Cardiac muscle cell (in vitro differentiated cells and primary cell): ENCODE measurements around the gene TM2D3. TPM values are rescaled to one million over a fixed set of nuclear protein-coding genes. Genes with fewer than 3 reads are reported as not detected.
"Not testable (repeated sequence)": the region's sequence is repeated elsewhere in the genome, so short reads cannot be mapped to it uniquely, and the experiment has no call there.

Source experiments
- DNase-seq, 2 donors: peaks; one replicate each; pipeline versions ENCODE4 v3.0.0 to v3.0.0-alpha.2; 2010 to 2017; ENCODE audit warnings: low read depth in 1 of 2, low spot score in 1 of 2
- H3K27ac ChIP-seq: fragments of 200-600 bp; sonication (generic); 2 replicates; pipeline ENCODE4 v1.5.1; 2016
- H3K27me3 ChIP-seq: fragments of 200-600 bp; sonication (generic); 2 replicates; pipeline ENCODE4 v1.6.0; 2016; ENCODE audit warnings: control low read depth
- H3K36me3 ChIP-seq: fragments of 200-600 bp; sonication (generic); 2 replicates; pipeline ENCODE4 v1.5.1; 2016; ENCODE audit warnings: control low read depth
- H3K4me1 ChIP-seq: fragments of 200-600 bp; sonication (generic); 2 replicates; pipeline ENCODE4 v1.8.1; 2017; ENCODE audit warnings: low read depth, mild to moderate bottlenecking, mixed run types
- H3K4me3 ChIP-seq: fragments of 200-600 bp; sonication (generic); 2 replicates; pipeline ENCODE4 v1.5.1; 2016; ENCODE audit warnings: mild to moderate bottlenecking
- H3K9me3 ChIP-seq: fragments of 200-600 bp; sonication (generic); 2 replicates; pipeline ENCODE4 v1.5.1; 2017; ENCODE audit warnings: low read depth, mild to moderate bottlenecking, control low read depth
- polyA plus RNA-seq: library from polyadenylated mRNA; unstranded; fragments of >200 nt; fragmentation: Nextera tagmentation; extraction: Ambion mirVana; gene quantifications from 2 replicates; pipeline ENCODE4 v1.2.1, GENCODE V29; 2016
- total RNA-seq: library from RNA; depleted of rRNA; stranded (reverse); fragments of >200 nt; gene quantifications from 2 replicates; pipeline ENCODE4 v1.2.3, GENCODE V29; 2016
- TF ChIP-seq, protein P1 (sequence below): IDR thresholded peaks from 2 replicates; pipeline ENCODE4 v1.5.1; 2012; ENCODE audit warnings: low read depth, mild to moderate bottlenecking, low read length

The TM2D3 gene
- total and polyA plus RNA-seq, 2 experiments from 2014 or later: 36.3 to 65.4 TPM

DNA sequence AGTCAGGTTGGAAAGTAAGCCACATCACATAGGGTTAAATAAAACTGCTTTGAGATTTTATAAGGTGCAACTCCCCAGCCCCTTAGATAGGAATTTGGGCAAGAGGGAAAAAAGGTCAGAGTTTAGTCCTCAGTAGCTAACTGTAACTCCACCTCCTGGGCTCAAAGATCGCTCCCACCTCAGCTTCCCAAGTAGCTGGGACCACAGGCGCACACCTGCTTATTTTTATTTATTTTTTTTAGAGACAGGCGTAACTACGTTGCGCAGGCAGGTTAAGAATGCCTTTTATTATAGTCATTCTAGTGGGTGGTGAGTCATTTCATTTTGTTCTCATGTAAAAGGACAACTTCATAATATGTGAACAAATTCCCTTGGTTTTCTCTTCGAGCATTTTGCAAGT, 14.7 kb downstream of the TM2D3 start:
- no peak overlapping the region for H3K4me3 ChIP-seq
- no peaks in the 10 kb centered on the region for H3K9me3 ChIP-seq
- no peaks in the 10 kb centered on the region for H3K27me3 ChIP-seq
- peak overlapping the region; percentile 26 for H3K27ac ChIP-seq
- DNase-seq: no peak
- peaks cover 3% of the 10 kb centered on the region for H3K4me1 ChIP-seq
- TF ChIP-seq, protein P1, sequence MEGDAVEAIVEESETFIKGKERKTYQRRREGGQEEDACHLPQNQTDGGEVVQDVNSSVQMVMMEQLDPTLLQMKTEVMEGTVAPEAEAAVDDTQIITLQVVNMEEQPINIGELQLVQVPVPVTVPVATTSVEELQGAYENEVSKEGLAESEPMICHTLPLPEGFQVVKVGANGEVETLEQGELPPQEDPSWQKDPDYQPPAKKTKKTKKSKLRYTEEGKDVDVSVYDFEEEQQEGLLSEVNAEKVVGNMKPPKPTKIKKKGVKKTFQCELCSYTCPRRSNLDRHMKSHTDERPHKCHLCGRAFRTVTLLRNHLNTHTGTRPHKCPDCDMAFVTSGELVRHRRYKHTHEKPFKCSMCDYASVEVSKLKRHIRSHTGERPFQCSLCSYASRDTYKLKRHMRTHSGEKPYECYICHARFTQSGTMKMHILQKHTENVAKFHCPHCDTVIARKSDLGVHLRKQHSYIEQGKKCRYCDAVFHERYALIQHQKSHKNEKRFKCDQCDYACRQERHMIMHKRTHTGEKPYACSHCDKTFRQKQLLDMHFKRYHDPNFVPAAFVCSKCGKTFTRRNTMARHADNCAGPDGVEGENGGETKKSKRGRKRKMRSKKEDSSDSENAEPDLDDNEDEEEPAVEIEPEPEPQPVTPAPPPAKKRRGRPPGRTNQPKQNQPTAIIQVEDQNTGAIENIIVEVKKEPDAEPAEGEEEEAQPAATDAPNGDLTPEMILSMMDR: no peak
- peaks cover 9% of the 10 kb centered on the region for H3K36me3 ChIP-seq

DNA sequence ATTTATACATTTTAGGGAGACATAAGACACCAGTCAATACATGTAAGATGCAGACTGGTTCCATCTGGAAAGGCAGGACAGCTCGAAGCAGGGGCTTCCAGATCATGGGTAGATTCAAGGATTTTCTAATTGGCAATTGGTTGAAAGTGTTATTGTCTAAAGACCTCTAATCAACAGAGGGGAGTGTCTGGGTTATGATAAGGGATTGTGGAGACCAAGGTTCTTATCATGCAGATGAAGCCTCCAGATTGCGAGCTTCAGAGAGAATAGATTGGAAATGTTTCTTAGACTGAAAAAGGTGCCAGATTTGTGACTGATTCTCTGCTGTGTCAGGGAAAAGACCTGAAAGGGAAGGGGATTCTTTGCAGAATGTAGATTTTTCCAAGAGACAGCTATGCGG, 15.1 kb downstream of the TM2D3 start:
- Histone ChIP-seq H3K9me3 (no peaks in the 10 kb centered on the region), H3K36me3 (peaks cover 4% of the 10 kb centered on the region), H3K4me3 (no peak overlapping the region), H3K27me3 (no peaks in the 10 kb centered on the region), H3K4me1 (peaks cover 3% of the 10 kb centered on the region), H3K27ac (no peak overlapping the region)
- DNase-seq: no peak
- TF ChIP-seq, protein P1: no peak

- TF ChIP-seq, protein P1: no peak
- H3K4me1 ChIP-seq: peaks cover 3% of the 10 kb centered on the region
These were observed 16.0 kb downstream of the TM2D3 start for GRCh38 chr15:101635944-101636727.

DNA sequence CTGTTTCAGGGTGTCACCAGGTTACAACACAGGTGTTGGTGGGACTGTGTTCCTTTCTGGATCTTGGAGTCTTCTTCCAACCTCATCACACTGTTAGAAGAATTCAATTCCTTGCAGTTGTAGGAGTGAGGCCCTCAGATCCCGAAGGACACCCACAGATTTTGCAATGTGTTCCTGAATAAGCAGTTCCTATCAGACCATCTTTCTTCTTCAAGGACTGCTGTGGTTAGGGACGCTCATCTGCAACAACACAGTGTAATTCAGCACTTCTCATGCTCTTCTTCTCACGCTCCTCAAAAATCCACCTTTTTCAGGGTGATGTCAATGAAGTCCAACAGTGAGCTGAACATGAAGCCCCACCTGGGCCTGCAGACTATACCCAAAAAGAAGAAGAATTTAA, 18.8 kb downstream of the TM2D3 start:
- H3K36me3 ChIP-seq: no peaks in the 10 kb centered on the region
- H3K27me3 ChIP-seq: no peaks in the 10 kb centered on the region
- no peak for DNase-seq

More at GRCh38 chr15:101635944-101636727, 16.0 kb downstream of the TM2D3 start:
- no peaks in the 10 kb centered on the region for H3K9me3 ChIP-seq
- H3K4me3 ChIP-seq: no peak overlapping the region
- H3K27me3 ChIP-seq: no peaks in the 10 kb centered on the region
- no peak overlapping the region for H3K27ac ChIP-seq
- DNase-seq: no peak
- no peaks in the 10 kb centered on the region for H3K36me3 ChIP-seq

DNA sequence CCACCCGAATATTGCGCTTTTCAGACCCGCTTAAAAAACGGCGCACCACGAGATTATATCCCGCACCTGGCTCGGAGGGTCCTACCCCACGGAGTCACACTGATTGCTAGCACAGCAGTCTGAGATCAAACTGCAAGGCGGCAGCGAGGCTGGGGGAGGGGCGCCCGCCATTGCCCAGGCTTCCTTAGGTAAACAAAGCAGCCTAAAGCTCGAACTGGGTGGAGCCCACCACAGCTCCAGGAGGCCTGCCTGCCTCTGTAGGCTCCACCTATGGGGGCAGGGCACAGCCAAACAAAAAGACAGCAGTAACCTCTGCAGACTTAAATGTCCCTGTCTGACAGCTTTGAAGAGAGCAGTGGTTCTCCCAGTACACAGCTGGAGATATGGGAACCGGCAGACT, 25.5 kb downstream of the TM2D3 start:
- H3K4me3 ChIP-seq, H3K36me3 ChIP-seq, H3K27me3 ChIP-seq, DNase-seq, H3K27ac ChIP-seq, H3K4me1 ChIP-seq, H3K9me3 ChIP-seq: not testable (repeated sequence)

More for the DNA sequence above, 18.8 kb downstream of the TM2D3 start:
- no peaks in the 10 kb centered on the region for H3K9me3 ChIP-seq
- no peak overlapping the region for H3K27ac ChIP-seq
- TF ChIP-seq, protein P1: no peak
- peaks cover 3% of the 10 kb centered on the region for H3K4me1 ChIP-seq
- no peak overlapping the region for H3K4me3 ChIP-seq

DNA sequence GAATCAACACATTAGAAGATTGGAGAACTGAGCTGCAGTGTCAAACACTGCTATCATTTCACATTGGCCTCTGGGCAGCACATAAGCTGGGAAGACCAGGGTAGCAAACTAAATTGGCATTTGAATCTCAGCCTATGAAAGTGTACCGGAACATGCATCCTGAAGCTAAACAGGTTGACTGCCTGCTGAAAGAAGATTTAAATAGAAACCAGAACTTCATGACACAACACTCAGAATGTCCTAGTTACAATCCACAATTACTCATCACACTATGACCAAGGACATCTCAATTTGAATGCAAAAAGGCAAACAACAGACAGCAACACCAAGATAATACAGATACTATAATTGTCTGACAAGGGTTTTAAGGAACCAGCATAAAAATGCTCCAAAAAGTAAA, 26.2 kb downstream of the TM2D3 start:
- H3K36me3 ChIP-seq: no peaks in the 10 kb centered on the region
- no peaks in the 10 kb centered on the region for H3K27me3 ChIP-seq
- no peak overlapping the region for H3K4me3 ChIP-seq
- peaks cover 15% of the 10 kb centered on the region for H3K4me1 ChIP-seq
- peak overlapping the region; percentile 5 for H3K27ac ChIP-seq
- DNase-seq: no peak
- TF ChIP-seq, protein P1: no peak
- H3K9me3 ChIP-seq: no peaks in the 10 kb centered on the region
